ENCODE measurements around the gene STRBP. TPM values are rescaled to one million over a fixed set of nuclear protein-coding genes. Genes with fewer than 3 reads are reported as not detected.

STRBP gene
- total RNA-seq, 1 experiment from 2014 or later: 96.3 TPM

- Mint-ChIP-seq H3K27ac (peak overlapping the region; percentile 95), H3K36me3 (peaks cover 43% of the 10 kb centered on the region), H3K9me3 (no peaks in the 10 kb centered on the region), H3K27me3 (ENCODE audit: low read depth) (no peaks in the 10 kb centered on the region), H3K4me3 (no peak overlapping the region), H3K4me1 (peaks cover 51% of the 10 kb centered on the region)
- DNase-seq (ENCODE audit: low spot score) (no peak), ATAC-seq (no peak)
- TF ChIP-seq MLX (CRISPR knock-in tag; IDR thresholded peaks at IDR 0.05): no peak
- no peak for TF ChIP-seq ZNF219 (CRISPR knock-in tag; IDR thresholded peaks at IDR 0.05; ENCODE audit: borderline replicate concordance)
- TF ChIP-seq SMAD3 (CRISPR knock-in tag; IDR thresholded peaks at IDR 0.05; ENCODE audit: borderline replicate concordance): no peak
- no peak for TF ChIP-seq ERG (CRISPR knock-in tag; IDR thresholded peaks at IDR 0.05)
- no peak for TF ChIP-seq ZNF232 (CRISPR knock-in tag; IDR thresholded peaks at IDR 0.05)
- TF ChIP-seq TCF7 (CRISPR knock-in tag; IDR thresholded peaks at IDR 0.05; ENCODE audit: low read depth): no peak
- no peak for TF ChIP-seq IRF1 (CRISPR knock-in tag; IDR thresholded peaks at IDR 0.05)
- POLR2A ChIA-PET: no interaction called here
- CTCF ChIA-PET: interaction anchor here (1.1 to 2.9 kb wide), 3 partner anchors 126 to 251 kb away, joined by 3 to 16 read pairs (median 8); no protein-coding TSS in a partner anchor
These were observed 169.3 kb downstream of the STRBP start for GRCh38 chr9:123099042-123099441.

GRCh38 chr9:123098096-123098459, 170.3 kb downstream of the STRBP start:
- peaks cover 48% of the 10 kb centered on the region for H3K36me3 Mint-ChIP-seq
- ChIA-PET POLR2A (interaction anchor here (1.0 kb wide), 1 partner anchor 185 kb away, joined by 3 read pairs; the partner anchor contains the start of gene ZBTB6), CTCF (interaction anchor here (0.5 to 2.9 kb wide), 7 partner anchors 9 to 256 kb away, joined by 3 to 16 read pairs (median 4); no protein-coding TSS in a partner anchor)
- peak overlapping the region; percentile 97 for H3K27ac Mint-ChIP-seq
- no peaks in the 10 kb centered on the region for H3K9me3 Mint-ChIP-seq
- no peaks in the 10 kb centered on the region for H3K27me3 Mint-ChIP-seq (ENCODE audit: low read depth)
- ATAC-seq (peak; percentile 75), DNase-seq (ENCODE audit: low spot score) (peak; percentile 36)
- no peak overlapping the region for H3K4me3 Mint-ChIP-seq
- H3K4me1 Mint-ChIP-seq: peaks cover 53% of the 10 kb centered on the region
- TF ChIP-seq HMGXB4 (CRISPR knock-in tag; IDR thresholded peaks at IDR 0.05) (no peak), FOXK1 (CRISPR knock-in tag; IDR thresholded peaks at IDR 0.05) (no peak), ZSCAN18 (CRISPR knock-in tag; IDR thresholded peaks at IDR 0.05) (no peak), ZNF138 (CRISPR knock-in tag; conservative IDR thresholded peaks at IDR 0.05) (no peak), RELA (CRISPR knock-in tag; IDR thresholded peaks at IDR 0.05; ENCODE audit: borderline replicate concordance) (no peak), KAT7 (CRISPR knock-in tag; IDR thresholded peaks at IDR 0.05; ENCODE audit: borderline replicate concordance) (no peak), EMX1 (CRISPR knock-in tag; IDR thresholded peaks at IDR 0.05) (no peak), NFATC4 (CRISPR knock-in tag; IDR thresholded peaks at IDR 0.05) (no peak), ELF4 (CRISPR knock-in tag; IDR thresholded peaks at IDR 0.05; ENCODE audit: low read depth) (no peak), ZNF425 (CRISPR knock-in tag; conservative IDR thresholded peaks at IDR 0.05) (no peak), IRF2 (CRISPR knock-in tag; IDR thresholded peaks at IDR 0.05; ENCODE audit: borderline replicate concordance, low read depth) (no peak), ESRRA (CRISPR knock-in tag; IDR thresholded peaks at IDR 0.05; ENCODE audit: borderline replicate concordance) (no peak), HMGA2 (CRISPR knock-in tag; IDR thresholded peaks at IDR 0.05) (no peak), ZNF281 (CRISPR knock-in tag; IDR thresholded peaks at IDR 0.05) (no peak), TCF7 (CRISPR knock-in tag; IDR thresholded peaks at IDR 0.05; ENCODE audit: low read depth) (no peak), E2F1 (CRISPR knock-in tag; IDR thresholded peaks at IDR 0.05) (no peak)
